ENCODE measurements around the gene ZBTB6. TPM values are rescaled to one million over a fixed set of nuclear protein-coding genes. Genes with fewer than 3 reads are reported as not detected.

ZBTB6 gene
- total and polyA plus RNA-seq, 8 donors = 2.3 to 21.3 (median 4.5) TPM

- intact Hi-C loops (cut with DNase I; ENCODE audit: low total_unique reads) = no loop called here
- no peak for DNase-seq
- H3K4me3 ChIP-seq = peak overlapping the region in 1 of 4 donors; percentile 18
- TF ChIP-seq CTCF (IDR thresholded peaks at IDR 0.05) (no peak), POLR2AphosphoS5 (IDR thresholded peaks at IDR 0.05) (no peak), POLR2A (IDR thresholded peaks at IDR 0.05) (no peak), EP300 (IDR thresholded peaks at IDR 0.05) (no peak)
- peaks cover 20 to 97% (median 57%) of the 10 kb centered on the region in 4 donors for H3K4me1 ChIP-seq
- 48 to 81% (median 58%) methylated on average over 3 of the region's 3 CpGs for WGBS, 5 donors
- H3K36me3 ChIP-seq = peaks cover 0 to 5% (median 0%) of the 10 kb centered on the region in 4 donors
- H3K27me3 ChIP-seq = no peaks in the 10 kb centered on the region
- H3K9me3 ChIP-seq = no peaks in the 10 kb centered on the region
- H3K27ac ChIP-seq = peak overlapping the region in 3 of 5 donors; percentile 11 to 63 (median 37)
These were observed 35.2 kb upstream of the ZBTB6 start for GRCh38 chr9:122948313-122948712.

GRCh38 chr9:122946461-122947005, 33.4 kb upstream of the ZBTB6 start:
- Histone ChIP-seq H3K36me3 (peaks cover 0 to 5% (median 0%) of the 10 kb centered on the region in 4 donors), H3K27me3 (no peaks in the 10 kb centered on the region), H3K4me3 (no peak overlapping the region), H3K27ac (peak overlapping the region in 4 of 5 donors; percentile 37 to 73 (median 51)), H3K4me1 (peaks cover 28 to 99% (median 70%) of the 10 kb centered on the region in 4 donors), H3K9me3 (no peaks in the 10 kb centered on the region)
- TF ChIP-seq POLR2AphosphoS5 (IDR thresholded peaks at IDR 0.05) = no peak
- no peak for TF ChIP-seq CTCF (IDR thresholded peaks at IDR 0.05)
- no peak for TF ChIP-seq POLR2A (IDR thresholded peaks at IDR 0.05)
- no peak for TF ChIP-seq EP300 (IDR thresholded peaks at IDR 0.05)
- intact Hi-C loops (cut with DNase I; ENCODE audit: low total_unique reads) = no loop called here
- WGBS, 5 donors = 24 to 34% (median 30%) methylated on average over 1 of the region's 1 CpG
- DNase-seq = peak in 1 of 2 donors; percentile 35

DNA sequence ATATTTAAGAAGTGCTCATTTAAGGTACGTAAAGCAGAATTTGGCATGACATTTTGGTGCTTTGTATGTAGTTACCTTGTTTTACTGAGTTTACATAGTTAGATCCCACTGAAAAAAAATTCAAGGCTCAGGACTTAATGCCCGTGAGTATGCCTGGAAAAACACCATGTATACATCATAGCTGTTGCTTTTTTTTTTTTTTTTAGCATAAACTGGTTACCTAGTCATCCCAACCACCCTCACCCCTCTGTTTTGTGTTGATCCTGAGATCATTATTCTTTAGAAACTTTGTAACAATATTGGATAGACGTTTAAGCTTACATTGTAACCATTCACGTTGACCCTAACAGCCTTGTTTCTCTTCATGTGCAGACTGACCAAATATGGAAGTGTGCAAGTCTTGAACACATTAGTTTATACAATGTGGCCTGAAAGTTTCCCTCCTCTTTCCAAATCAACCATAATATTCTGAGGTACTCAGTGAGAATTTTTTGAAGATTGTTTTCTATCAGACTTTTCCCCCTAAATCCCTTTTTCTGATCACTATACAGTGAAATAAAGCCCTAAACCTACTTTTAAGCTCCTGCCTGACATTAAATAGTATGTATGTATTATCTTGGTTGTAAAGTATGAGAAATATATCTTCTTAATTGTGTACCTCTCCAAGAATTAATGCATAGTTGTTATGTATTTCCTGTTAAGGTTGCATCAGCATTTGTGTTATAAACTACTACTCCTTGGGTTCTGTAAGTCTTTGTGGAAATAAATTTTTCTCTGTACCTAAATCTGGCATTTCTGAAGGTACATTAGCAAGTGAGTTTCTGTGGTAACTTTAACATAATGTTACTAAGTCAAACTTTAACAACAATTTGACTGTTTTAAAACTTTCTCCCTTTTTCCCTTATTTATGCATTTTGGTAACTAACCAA, 32.1 kb upstream of the ZBTB6 start:
- Histone ChIP-seq H3K4me1 (peaks cover 31 to 93% (median 70%) of the 10 kb centered on the region in 4 donors), H3K36me3 (peaks cover 0 to 5% (median 0%) of the 10 kb centered on the region in 4 donors), H3K27me3 (no peaks in the 10 kb centered on the region), H3K27ac (peak overlapping the region in 4 of 5 donors; percentile 37 to 73 (median 51)), H3K9me3 (no peaks in the 10 kb centered on the region), H3K4me3 (no peak overlapping the region)
- WGBS, 5 donors = 51 to 57% (median 55%) methylated on average over 4 of the region's 4 CpGs
- TF ChIP-seq POLR2A (IDR thresholded peaks at IDR 0.05) (no peak), CTCF (IDR thresholded peaks at IDR 0.05) (no peak), EP300 (IDR thresholded peaks at IDR 0.05) (no peak), POLR2AphosphoS5 (IDR thresholded peaks at IDR 0.05) (no peak)
- DNase-seq = peak in 1 of 2 donors; percentile 28
- intact Hi-C loops (cut with DNase I; ENCODE audit: low total_unique reads) = no loop called here

DNA sequence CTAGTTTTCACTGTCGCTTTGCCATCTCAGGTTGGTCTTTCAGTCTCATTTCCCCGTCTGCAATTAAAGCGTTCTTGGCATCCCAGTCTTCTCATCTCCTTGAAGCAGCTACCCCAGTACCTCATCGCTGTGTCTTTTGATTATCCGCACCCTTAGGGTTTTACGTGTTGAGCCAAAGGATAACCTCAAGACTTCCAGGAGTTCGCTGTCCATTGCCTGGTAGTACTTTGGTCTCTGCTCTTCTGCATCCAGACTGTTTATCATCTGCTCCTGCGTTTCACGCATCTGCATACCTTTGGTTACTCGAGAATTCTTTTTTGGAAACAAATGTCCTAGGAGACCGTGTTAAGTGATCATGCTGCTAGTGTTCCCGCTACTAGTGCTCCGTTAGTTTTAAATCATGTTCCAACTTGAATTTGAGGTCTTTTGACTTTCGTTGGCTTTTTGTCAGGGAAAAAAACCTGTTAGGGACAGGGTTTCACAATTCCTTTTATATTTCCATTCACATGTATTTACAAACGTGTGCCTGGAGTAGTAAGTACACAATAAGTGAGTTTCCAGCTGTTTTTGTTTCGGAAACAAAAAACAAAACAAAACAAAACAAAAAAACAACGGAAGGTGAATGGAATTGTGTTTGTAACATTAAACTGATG, 28.6 kb upstream of the ZBTB6 start:
- DNase-seq = peak in 1 of 2 donors; percentile 55
- no peak for TF ChIP-seq POLR2A (IDR thresholded peaks at IDR 0.05)
- no peak for TF ChIP-seq CTCF (IDR thresholded peaks at IDR 0.05)
- TF ChIP-seq POLR2AphosphoS5 (IDR thresholded peaks at IDR 0.05) = no peak
- no peak for TF ChIP-seq EP300 (IDR thresholded peaks at IDR 0.05)
- H3K4me3 ChIP-seq = peak overlapping the region; percentile 72 to 95 (median 84)
- peak overlapping the region; percentile 94 to 97 (median 95) for H3K27ac ChIP-seq
- intact Hi-C loops (cut with DNase I; ENCODE audit: low total_unique reads) = no loop called here
- WGBS, 5 donors = 5 to 10% (median 6%) methylated on average over 17 of the region's 17 CpGs
- no peaks in the 10 kb centered on the region for H3K27me3 ChIP-seq
- H3K9me3 ChIP-seq = no peaks in the 10 kb centered on the region
- H3K4me1 ChIP-seq = peaks cover 29 to 63% (median 52%) of the 10 kb centered on the region in 4 donors
- H3K36me3 ChIP-seq = peaks cover 2 to 23% (median 18%) of the 10 kb centered on the region in 4 donors

Measured in stomach (tissue), 9 donors.